Endothelial cell of umbilical vein (primary cell): Measurements from ENCODE around the gene GIMAP6. TPM values are rescaled to one million over a fixed set of nuclear protein-coding genes. Genes with fewer than 3 reads are reported as not detected.
A peak's percentile ranks its signal among the peaks of the same experiment; 100 is the strongest.

Experiments used
- BruUV-seq: library from RNA; stranded (reverse); fragments of 400-500 nt; replicated peaks from 2 replicates; lab custom pipeline; 2021; lab: Mats Ljungman, UMichigan
- CTCF ChIA-PET: fragments of 300-600, 350-600 bp; sonication (Branson Sonifier 250); formaldehyde crosslinking; loops from one replicate; lab custom pipeline; 2021; ENCODE audit warnings: antibody characterized with exemption, inconsistent platforms; lab: Charles Lee
- POLR2A ChIA-PET: fragments of 300-600, 350-600 bp; sonication (Branson Sonifier 250); formaldehyde crosslinking; loops from one replicate; lab custom pipeline; 2021; ENCODE audit warnings: antibody characterized with exemption, inconsistent platforms; lab: Charles Lee
- DNase-seq: peaks from one replicate; pipeline ENCODE4 v3.0.0-alpha.2; 2011; ENCODE audit warnings: low read depth, low spot score
- FAIRE-seq: peaks from 2 replicates; lab custom pipeline; 2011; peaks lifted over from hg19 to GRCh38; lab: Jason Lieb, UNC
- H2AFZ ChIP-seq: 2 replicates; pipeline ENCODE4 v1.6.0; 2012; ENCODE audit warnings: low read depth, low read length, control low read depth, inconsistent platforms
- H3K27ac ChIP-seq: 2 replicates; pipeline ENCODE4 v1.5.1; 2011; ENCODE audit warnings: low read depth, mild to moderate bottlenecking, control low read depth, low read length, moderate library complexity; ENCODE audit not compliant: insufficient read depth
- H3K27me3 ChIP-seq, 2 experiments: 2 replicates each; pipeline versions ENCODE4 v1.6.0 to v1.6.1; 2011; ENCODE audit warnings: low read length in 2 of 2, mixed read lengths in 1 of 2; ENCODE audit not compliant: control insufficient read depth in 2 of 2, insufficient read depth in 2 of 2
- H3K36me3 ChIP-seq, 2 experiments: 2 replicates in 1 of 2; 3 replicates in 1 of 2; pipeline ENCODE4 v1.5.1; 2011; ENCODE audit warnings: low read length in 2 of 2, mild to moderate bottlenecking in 1 of 2, moderate library complexity in 1 of 2; ENCODE audit not compliant: control insufficient read depth in 2 of 2, insufficient read depth in 2 of 2; ENCODE audit errors: extremely low read depth in 1 of 2
- H3K4me1 ChIP-seq: 3 replicates; pipeline ENCODE4 v1.5.1; 2011; ENCODE audit warnings: mild to moderate bottlenecking, low read length; ENCODE audit not compliant: control insufficient read depth, insufficient read depth; ENCODE audit errors: extremely low read depth
- H3K4me2 ChIP-seq: 2 replicates; pipeline ENCODE4 v1.6.1; 2011; ENCODE audit warnings: low read length, control low read depth, mixed read lengths; ENCODE audit not compliant: insufficient read depth
- H3K4me3 ChIP-seq, 3 experiments: fragments of 200-600 bp in 1 of 3; sonication (generic), shearing (Covaris generic) in 1 of 3; replicated peaks in 1 of 3; 2 replicates each; pipeline ENCODE4 v1.5.1; 2011 to 2016; ENCODE audit warnings: control low read depth in 3 of 3, low read length in 3 of 3, mild to moderate bottlenecking in 2 of 3, inconsistent platforms in 1 of 3, low read depth in 1 of 3, moderate library complexity in 1 of 3; ENCODE audit not compliant: insufficient read depth in 1 of 3
- H3K79me2 ChIP-seq: 2 replicates; pipeline ENCODE4 v1.6.0; 2012; ENCODE audit warnings: low read length, inconsistent platforms; ENCODE audit not compliant: control insufficient read depth, insufficient read depth
- H3K9ac ChIP-seq: replicated peaks from 2 replicates; pipeline ENCODE3; 2011; ENCODE audit warnings: low read length, control low read depth; ENCODE audit not compliant: insufficient read depth; ENCODE audit errors: extremely low read depth
- H3K9me1 ChIP-seq: replicated peaks from 3 replicates; pipeline ENCODE4 v1.6.0; 2011; ENCODE audit warnings: mild to moderate bottlenecking, low read length; ENCODE audit not compliant: control insufficient read depth, insufficient read depth; ENCODE audit errors: extremely low read depth
- H3K9me3 ChIP-seq: replicated peaks from 2 replicates; pipeline ENCODE4 v1.5.1; 2012; ENCODE audit warnings: low read length, inconsistent platforms; ENCODE audit not compliant: control insufficient read depth, insufficient read depth
- H4K20me1 ChIP-seq: replicated peaks from 2 replicates; pipeline ENCODE3; 2011; ENCODE audit warnings: mild to moderate bottlenecking, low read length; ENCODE audit not compliant: control insufficient read depth, insufficient read depth; ENCODE audit errors: extremely low read depth
- CTCF ChIP-seq, 2 donors: IDR thresholded peaks; 1 replicate in 1 of 2; 2 replicates in 1 of 2; pipeline ENCODE4 v1.5.1; 2011; ENCODE audit warnings: low read length in 2 of 2, mild to moderate bottlenecking in 2 of 2, moderate library complexity in 2 of 2, control low read depth in 1 of 2, inconsistent platforms in 1 of 2, low read depth in 1 of 2; ENCODE audit not compliant: insufficient read depth in 1 of 2; ENCODE audit errors: extremely low read depth in 1 of 2
- EZH2 ChIP-seq: IDR thresholded peaks from 2 replicates; pipeline ENCODE4 v1.6.1; 2012; ENCODE audit warnings: borderline replicate concordance, low read depth, mild to moderate bottlenecking, moderate library complexity, low read length, inconsistent platforms; ENCODE audit not compliant: severe bottlenecking
- FOS ChIP-seq: IDR thresholded peaks from 2 replicates; pipeline ENCODE4 v1.6.1; 2011; ENCODE audit warnings: mild to moderate bottlenecking, low read length, moderate library complexity, borderline replicate concordance; ENCODE audit not compliant: insufficient read depth
- GATA2 ChIP-seq: IDR thresholded peaks from 2 replicates; pipeline ENCODE4 v1.7.0; 2011; ENCODE audit warnings: low read depth, mild to moderate bottlenecking, moderate library complexity, mixed read lengths, low read length; ENCODE audit not compliant: insufficient read length, insufficient read depth
- JUN ChIP-seq: IDR thresholded peaks from 2 replicates; pipeline ENCODE4 v1.6.1; 2011; ENCODE audit warnings: borderline replicate concordance, low read depth; ENCODE audit not compliant: insufficient read length, insufficient read depth
- MAX ChIP-seq: IDR thresholded peaks from 2 replicates; pipeline ENCODE4 v1.6.1; 2011; ENCODE audit not compliant: insufficient read depth, insufficient read length
- MYC ChIP-seq: IDR thresholded peaks from one replicate; pipeline ENCODE4 v1.6.1; 2011; ENCODE audit warnings: mild to moderate bottlenecking, low read depth, low read length
- POLR2A ChIP-seq: IDR thresholded peaks from 2 replicates; pipeline ENCODE4 v1.6.1; 2012; ENCODE audit warnings: low read depth, mild to moderate bottlenecking, control low read depth, low read length
- POLR2AphosphoS5 ChIP-seq: IDR thresholded peaks from 2 replicates; pipeline ENCODE4 v1.6.1; 2012; ENCODE audit warnings: low read depth, mild to moderate bottlenecking, control low read depth, low read length, moderate library complexity; ENCODE audit not compliant: insufficient read depth
- dilution Hi-C: fragments of 300-500 bp; cut with MboI; formaldehyde crosslinking; loops from one replicate; pipeline ENCODE4 v1.15.0; 2019; ENCODE audit warnings: low sequenced_read_pairs; ENCODE audit not compliant: extremely low pct_ligation_motif_present
- intact Hi-C: fragments of 100-400 bp; cut with micrococcal nuclease; formaldehyde crosslinking; loops from one replicate; pipeline ENCODE4 v1.10.0; 2022
- polyA plus RNA-seq, 4 experiments: library from polyadenylated mRNA; depleted of rRNA in 3 of 4; stranded (reverse) in 3 of 4; unstranded in 1 of 4; fragments of >200 nt; gene quantifications; 2 replicates each; pipeline versions ENCODE4 v1.2.1 to v1.2.3, GENCODE V29; 2011 to 2012; ENCODE audit warnings: missing spikeins in 1 of 4
- total RNA-seq: library from RNA; stranded (reverse); gene quantifications from 2 replicates; pipeline ENCODE4 v1.2.3, GENCODE V29; 2021

The GIMAP6 gene
- total and polyA plus RNA-seq, 2 donors (not counting 3 experiments of a cell fraction or from before 2014, with no cell fraction given), result 65.6 to 85.0 TPM

GRCh38 chr7:150585199-150585598 lies 47.0 kb downstream of the GIMAP6 start:
- Histone ChIP-seq H3K9me1 (no peaks in the 10 kb centered on the region), H3K27ac (peak overlapping the region; percentile 93), H4K20me1 (no peaks in the 10 kb centered on the region), H3K27me3 (no peaks in the 10 kb centered on the region), H3K79me2 (no peaks in the 10 kb centered on the region), H2AFZ (no peak overlapping the region), H3K9ac (no peak overlapping the region), H3K4me1 (peaks cover 34% of the 10 kb centered on the region), H3K4me3 (no peak overlapping the region), H3K4me2 (no peak overlapping the region), H3K9me3 (no peaks in the 10 kb centered on the region), H3K36me3 (no peaks in the 10 kb centered on the region)
- no TSS peak for BruUV-seq
- ChIA-PET CTCF (no interaction called here), POLR2A (no interaction called here)
- no peak for FAIRE-seq
- intact Hi-C loops (loop anchor here (5.0 kb wide), 2 partner anchors 152 to 208 kb away; partner anchors contain the start of genes GIMAP5 and ZNF775), dilution Hi-C loops (no loop called here)
- TF ChIP-seq FOS (no peak), GATA2 (no peak), JUN (no peak), EZH2 (no peak), MAX (no peak), POLR2A (no peak), CTCF (IDR thresholded peaks at IDR 0.05; ENCODE audit: extremely low read depth in 1 of 2, insufficient read depth in 1 of 2, low read depth in 1 of 2, low read length in 2 of 2) (no peak), POLR2AphosphoS5 (no peak), MYC (no peak)
- no peak for DNase-seq
